AG10803 (cell line): ENCODE results near the gene FTHL17.

ENCODE experiments used
- DNase-seq: peaks from one replicate; pipeline ENCODE4 v3.0.0; 2010; ENCODE audit warnings: low read depth
- H3K4me3 ChIP-seq: 2 replicates; pipeline ENCODE4 v1.5.1; 2011; ENCODE audit warnings: mild to moderate bottlenecking, low read length, control low read depth
- TF ChIP-seq, protein P1 (sequence below): conservative IDR thresholded peaks from 2 replicates; pipeline ENCODE4 v1.5.1; 2011; ENCODE audit warnings: mild to moderate bottlenecking, low read length, control low read depth, inconsistent platforms

The FTHL17 gene

DNA sequence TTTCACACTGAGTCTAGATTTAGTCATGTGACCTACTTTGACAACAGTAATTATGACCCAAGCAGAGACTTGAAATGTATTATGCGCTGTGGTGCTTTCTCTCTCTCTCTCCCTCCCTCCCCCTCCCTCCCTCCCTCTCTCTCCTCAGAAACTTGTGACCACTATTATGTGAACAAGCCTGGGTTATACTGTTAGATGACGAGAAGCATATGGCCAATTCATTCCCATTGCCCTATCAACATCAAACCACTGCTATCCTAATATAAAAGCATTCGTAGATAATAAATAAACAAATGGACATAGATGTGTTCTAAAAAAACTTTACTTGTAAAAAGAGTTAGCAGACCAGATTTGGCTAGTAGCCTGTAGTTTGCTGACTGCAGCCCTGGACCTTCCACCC is 18.2 kb downstream of the FTHL17 start:
- DNase-seq = no peak
- TF ChIP-seq, protein P1, sequence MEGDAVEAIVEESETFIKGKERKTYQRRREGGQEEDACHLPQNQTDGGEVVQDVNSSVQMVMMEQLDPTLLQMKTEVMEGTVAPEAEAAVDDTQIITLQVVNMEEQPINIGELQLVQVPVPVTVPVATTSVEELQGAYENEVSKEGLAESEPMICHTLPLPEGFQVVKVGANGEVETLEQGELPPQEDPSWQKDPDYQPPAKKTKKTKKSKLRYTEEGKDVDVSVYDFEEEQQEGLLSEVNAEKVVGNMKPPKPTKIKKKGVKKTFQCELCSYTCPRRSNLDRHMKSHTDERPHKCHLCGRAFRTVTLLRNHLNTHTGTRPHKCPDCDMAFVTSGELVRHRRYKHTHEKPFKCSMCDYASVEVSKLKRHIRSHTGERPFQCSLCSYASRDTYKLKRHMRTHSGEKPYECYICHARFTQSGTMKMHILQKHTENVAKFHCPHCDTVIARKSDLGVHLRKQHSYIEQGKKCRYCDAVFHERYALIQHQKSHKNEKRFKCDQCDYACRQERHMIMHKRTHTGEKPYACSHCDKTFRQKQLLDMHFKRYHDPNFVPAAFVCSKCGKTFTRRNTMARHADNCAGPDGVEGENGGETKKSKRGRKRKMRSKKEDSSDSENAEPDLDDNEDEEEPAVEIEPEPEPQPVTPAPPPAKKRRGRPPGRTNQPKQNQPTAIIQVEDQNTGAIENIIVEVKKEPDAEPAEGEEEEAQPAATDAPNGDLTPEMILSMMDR = no peak
- no peak overlapping the region for H3K4me3 ChIP-seq

DNA sequence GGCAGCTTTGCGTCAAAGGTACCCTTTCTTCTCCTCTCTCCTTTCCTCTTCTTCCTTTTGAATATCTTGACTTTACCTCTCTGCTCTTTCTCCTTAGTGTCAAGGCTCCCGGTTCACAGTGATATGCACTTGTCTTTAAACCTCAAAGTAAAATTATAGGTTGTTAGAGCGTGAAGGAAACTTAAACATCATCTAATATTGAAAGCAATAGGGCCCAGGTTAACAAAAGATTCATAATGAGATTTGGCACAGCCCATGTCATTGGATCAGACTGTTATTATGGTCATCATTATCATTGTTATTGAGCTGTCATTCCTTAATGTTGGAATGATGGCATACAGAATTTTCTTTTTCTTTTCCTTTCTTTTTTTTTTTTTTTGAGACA is 32.5 kb downstream of the FTHL17 start:
- TF ChIP-seq, protein P1 = no peak
- H3K4me3 ChIP-seq = no peak overlapping the region
- no peak for DNase-seq

DNA sequence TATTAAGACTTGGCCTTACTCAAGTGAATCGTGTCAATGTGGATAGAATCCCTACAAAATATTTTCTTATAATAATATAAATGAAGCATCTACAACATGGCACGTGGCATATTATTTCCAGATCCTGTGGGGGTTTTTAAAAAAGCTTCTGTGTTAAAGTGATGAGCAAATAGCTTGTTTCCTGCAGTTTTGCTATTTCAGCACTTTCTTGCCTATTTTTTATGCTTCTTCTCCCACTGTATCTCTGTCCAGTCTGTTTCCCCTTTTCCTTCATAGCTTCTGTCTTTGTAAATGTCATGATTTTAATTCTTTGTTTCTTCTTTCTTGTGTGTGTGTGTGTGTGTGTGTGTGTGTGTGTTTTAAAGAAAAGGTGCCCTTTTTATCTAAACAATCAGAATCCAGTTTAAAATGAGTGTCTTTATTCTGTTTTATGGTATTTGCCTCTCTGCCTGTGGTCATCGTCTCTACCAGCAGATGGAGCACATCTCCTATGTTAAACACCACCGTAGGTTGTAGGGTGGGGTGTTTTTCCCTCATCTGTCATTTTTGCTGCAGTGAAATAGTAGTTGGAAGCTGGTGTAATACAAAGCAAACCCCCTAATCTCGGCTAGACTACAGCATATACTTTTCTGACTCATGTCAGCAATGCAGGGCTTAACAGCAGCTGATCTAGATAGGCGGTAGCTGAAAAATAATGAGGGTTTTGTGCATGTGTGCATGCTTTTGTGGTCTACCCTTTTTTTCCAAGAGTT is 33.1 kb downstream of the FTHL17 start:
- peak; percentile 13 for DNase-seq
- no peak overlapping the region for H3K4me3 ChIP-seq
- TF ChIP-seq, protein P1 = peak; percentile 65

DNA sequence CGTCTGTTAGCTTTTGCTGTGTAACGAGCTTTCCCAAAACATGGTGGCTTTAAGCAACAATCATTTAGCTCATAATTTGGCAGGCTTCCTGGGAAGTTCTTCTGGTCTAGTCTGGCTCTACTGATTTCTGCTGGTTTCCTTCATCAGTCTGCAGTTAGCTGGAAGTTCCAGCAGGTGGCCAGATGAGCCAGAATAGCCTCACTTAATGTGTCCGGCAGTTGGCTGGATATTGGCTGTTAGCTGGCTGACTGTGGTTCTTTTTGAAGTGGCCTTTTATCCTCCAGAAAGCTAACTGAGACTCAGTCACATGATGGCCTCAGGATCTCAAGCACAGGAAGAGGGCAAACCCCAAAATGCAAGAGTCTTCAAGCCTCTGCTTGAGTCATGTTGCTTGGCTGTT is 34.9 kb downstream of the FTHL17 start:
- DNase-seq = peak; percentile 40
- no peak overlapping the region for H3K4me3 ChIP-seq
- TF ChIP-seq, protein P1 = peak; percentile 75

DNA sequence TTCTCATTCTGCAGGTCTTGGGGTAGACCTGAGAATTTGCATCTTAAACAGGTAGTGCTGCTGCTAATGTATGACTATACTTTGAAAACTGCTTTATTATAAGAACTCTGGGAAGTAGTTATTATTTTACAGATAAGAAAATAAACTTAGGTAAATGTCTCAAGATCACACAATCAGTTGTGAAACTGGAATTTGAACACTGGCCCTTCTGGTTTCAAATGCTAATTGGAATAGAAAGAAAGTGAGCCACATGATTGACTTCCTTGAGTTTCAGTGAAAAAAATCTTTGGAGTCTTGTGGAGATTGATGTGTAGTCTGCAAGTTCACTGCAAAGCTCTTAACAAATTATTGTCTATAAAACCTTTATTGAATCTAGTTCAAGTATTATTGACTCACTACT is 44.5 kb downstream of the FTHL17 start:
- no peak overlapping the region for H3K4me3 ChIP-seq
- TF ChIP-seq, protein P1 = no peak
- no peak for DNase-seq

DNA sequence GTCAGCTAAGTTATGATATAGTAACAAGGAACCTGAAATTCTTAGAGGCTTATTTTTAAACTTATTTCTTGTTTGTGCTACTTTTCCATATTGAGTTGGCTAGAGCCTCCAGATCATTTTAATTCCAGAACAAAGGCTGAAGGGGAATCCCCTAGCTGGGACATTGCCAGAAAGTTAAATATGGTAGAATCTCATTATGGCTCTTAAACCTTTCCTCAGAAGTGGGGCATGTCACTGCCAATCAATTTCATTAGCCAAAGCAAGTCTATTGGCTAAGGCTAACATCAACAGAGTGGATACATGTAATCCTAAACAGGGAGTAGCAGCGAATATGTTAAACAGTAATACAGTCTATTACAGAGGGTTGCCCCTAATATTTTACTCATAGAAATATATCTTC is 47.0 kb downstream of the FTHL17 start:
- H3K4me3 ChIP-seq = no peak overlapping the region
- no peak for DNase-seq
- TF ChIP-seq, protein P1 = no peak

DNA sequence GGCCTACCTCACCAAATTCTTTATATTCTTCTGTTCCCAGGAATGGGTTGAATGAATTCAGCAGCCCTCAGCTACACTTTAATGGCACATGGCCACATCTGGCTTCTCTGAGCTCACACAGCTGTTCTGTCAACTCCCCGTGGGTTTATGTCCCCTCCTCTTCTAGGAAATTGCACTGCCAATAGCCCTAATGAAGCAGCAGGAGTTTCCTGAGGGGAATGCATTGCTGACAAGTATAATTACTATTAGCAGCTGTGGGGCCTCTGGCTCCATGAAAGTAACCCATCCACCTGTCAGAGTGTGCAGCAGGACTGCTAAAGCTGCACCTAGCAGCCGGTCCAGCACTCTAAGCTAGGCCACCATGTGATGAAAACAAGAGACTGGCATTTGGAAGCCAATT is 50.3 kb downstream of the FTHL17 start:
- DNase-seq = no peak
- H3K4me3 ChIP-seq = no peak overlapping the region
- TF ChIP-seq, protein P1 = no peak
